IMR-90 (cell line): ENCODE measurements around the gene ANK3. TPM values are rescaled to one million over a fixed set of nuclear protein-coding genes. Genes with fewer than 3 reads are reported as not detected.

Source experiments
- ATAC-seq: fragments of 200-7000 bp; cut with Tn5 transposase; 2 replicates; pipeline ENCODE4 v1.9.1; 2020; ENCODE audit warnings: low read depth, mild to moderate bottlenecking, moderate library complexity
- BruUV-seq: library from RNA; stranded (reverse); fragments of 400-500 nt; replicated peaks from 2 replicates; lab custom pipeline; 2021; lab: Mats Ljungman, UMichigan
- CTCF ChIA-PET: fragments of 300-600 bp; formaldehyde crosslinking; extraction: SDS; loops from one replicate; lab custom pipeline; 2021; ENCODE audit warnings: antibody characterized with exemption; lab: Yijun Ruan, JAX
- POLR2A ChIA-PET: fragments of 300-600 bp; sonication (Branson Sonifier 250); formaldehyde crosslinking; loops from one replicate; lab custom pipeline; 2022; ENCODE audit warnings: antibody characterized with exemption; ENCODE audit not compliant: unreplicated experiment; lab: Charles Lee
- DNase-seq: peaks from one replicate; pipeline ENCODE4 v3.0.0; 2013
- H2AFZ ChIP-seq: replicated peaks from 2 replicates; pipeline ENCODE3; 2013; ENCODE audit warnings: low read length, mild to moderate bottlenecking; ENCODE audit not compliant: poor library complexity
- H2AK5ac ChIP-seq: 2 replicates; pipeline ENCODE4 v1.6.1; 2013; ENCODE audit warnings: low read depth, low read length, inconsistent platforms
- H2AK9ac ChIP-seq: replicated peaks from 2 replicates; pipeline ENCODE3; 2013; ENCODE audit warnings: mild to moderate bottlenecking, low read depth, low read length, moderate library complexity; ENCODE audit not compliant: poor library complexity
- H2BK120ac ChIP-seq: 2 replicates; pipeline ENCODE4 v1.6.1; 2013; ENCODE audit warnings: low read depth, low read length, inconsistent platforms
- H2BK15ac ChIP-seq: 3 replicates; pipeline ENCODE4 v1.6.1; 2013; ENCODE audit warnings: low read depth, low read length, inconsistent platforms
- H2BK20ac ChIP-seq: 2 replicates; pipeline ENCODE4 v1.6.1; 2013; ENCODE audit warnings: low read depth, mild to moderate bottlenecking, inconsistent platforms, low read length, moderate library complexity
- H2BK5ac ChIP-seq: 2 replicates; pipeline ENCODE4 v1.6.1; 2013; ENCODE audit warnings: mild to moderate bottlenecking, low read depth, low read length, inconsistent platforms; ENCODE audit not compliant: poor library complexity, severe bottlenecking
- H3K14ac ChIP-seq: replicated peaks from 2 replicates; pipeline ENCODE4 v1.6.1; 2013; ENCODE audit warnings: low read depth, low read length, inconsistent platforms
- H3K18ac ChIP-seq: 2 replicates; pipeline ENCODE4 v1.6.1; 2013; ENCODE audit warnings: low read depth, low read length, control low read depth
- H3K23ac ChIP-seq: 2 replicates; pipeline ENCODE4 v1.6.1; 2013; ENCODE audit warnings: low read depth, low read length, inconsistent platforms
- H3K27ac ChIP-seq: 2 replicates; pipeline ENCODE4 v1.5.1; 2013; ENCODE audit warnings: mild to moderate bottlenecking, control low read depth, low read length; ENCODE audit not compliant: insufficient read depth
- H3K27me3 ChIP-seq: 2 replicates; pipeline ENCODE4 v1.6.1; 2013; ENCODE audit warnings: low read length; ENCODE audit not compliant: control insufficient read depth, insufficient read depth
- H3K36me3 ChIP-seq: 2 replicates; pipeline ENCODE4 v1.6.1; 2013; ENCODE audit warnings: low read length, mixed read lengths; ENCODE audit not compliant: control insufficient read depth, insufficient read depth
- H3K4ac ChIP-seq: 2 replicates; pipeline ENCODE4 v1.6.1; 2013; ENCODE audit warnings: low read depth, low read length, inconsistent platforms
- H3K4me1 ChIP-seq: 2 replicates; pipeline ENCODE4 v1.6.1; 2013; ENCODE audit warnings: low read length, mixed read lengths; ENCODE audit not compliant: control insufficient read depth, insufficient read depth
- H3K4me2 ChIP-seq: 2 replicates; pipeline ENCODE4 v1.6.1; 2013; ENCODE audit warnings: low read depth, mild to moderate bottlenecking, control low read depth, low read length, moderate library complexity
- H3K4me3 ChIP-seq: 2 replicates; pipeline ENCODE4 v1.5.1; 2013; ENCODE audit warnings: low read depth, mild to moderate bottlenecking, control low read depth, low read length, moderate library complexity; ENCODE audit not compliant: insufficient read depth
- H3K56ac ChIP-seq: 2 replicates; pipeline ENCODE4 v1.6.1; 2013; ENCODE audit warnings: low read length, inconsistent platforms; ENCODE audit not compliant: insufficient read depth; ENCODE audit errors: extremely low read depth
- H3K79me1 ChIP-seq, 2 experiments: 2 replicates each; pipeline ENCODE4 v1.6.1; 2013; ENCODE audit warnings: low read length in 2 of 2, inconsistent platforms in 1 of 2, low read depth in 1 of 2
- H3K9ac ChIP-seq: 2 replicates; pipeline ENCODE4 v1.6.1; 2013; ENCODE audit warnings: low read depth, low read length, control low read depth
- H3K9me1 ChIP-seq: 2 replicates; pipeline ENCODE4 v1.6.1; 2013; ENCODE audit warnings: low read length, inconsistent platforms; ENCODE audit not compliant: insufficient read depth
- H3K9me3 ChIP-seq: 2 replicates; pipeline ENCODE4 v1.6.1; 2013; ENCODE audit warnings: low read length; ENCODE audit not compliant: control insufficient read depth, insufficient read depth
- H4K20me1 ChIP-seq: 2 replicates; pipeline ENCODE4 v1.6.1; 2013; ENCODE audit warnings: low read length, inconsistent platforms; ENCODE audit not compliant: insufficient read depth
- H4K5ac ChIP-seq: 2 replicates; pipeline ENCODE4 v1.6.1; 2013; ENCODE audit warnings: mild to moderate bottlenecking, low read depth, low read length, control low read depth
- H4K8ac ChIP-seq, 2 experiments: 2 replicates each; pipeline ENCODE4 v1.6.1; 2013; ENCODE audit warnings: low read depth in 2 of 2, low read length in 2 of 2, control low read depth in 1 of 2, inconsistent platforms in 1 of 2
- H4K91ac ChIP-seq: 2 replicates; pipeline ENCODE4 v1.6.1; 2013; ENCODE audit warnings: low read depth, low read length, inconsistent platforms; ENCODE audit not compliant: insufficient read depth
- BHLHE40 ChIP-seq: fragments of 150-350 bp; IDR thresholded peaks from 2 replicates; pipeline ENCODE4 v1.6.1; 2016; ENCODE audit warnings: mild to moderate bottlenecking, low read depth, low read length
- CEBPB ChIP-seq: IDR thresholded peaks from 2 replicates; pipeline ENCODE4 v1.6.1; 2012; ENCODE audit warnings: low read depth, low read length, improper control_type of control experiment
- CHD1 ChIP-seq: IDR thresholded peaks from 2 replicates; pipeline ENCODE4 v1.6.1; 2012; ENCODE audit warnings: low read depth, low read length, improper control_type of control experiment
- CTCF ChIP-seq: conservative IDR thresholded peaks from 2 replicates; pipeline ENCODE4 v1.5.1; 2012; ENCODE audit warnings: mild to moderate bottlenecking, low read depth, low read length, improper control_type of control experiment
- ELK1 ChIP-seq: fragments of 150-350 bp; IDR thresholded peaks from 2 replicates; pipeline ENCODE4 v1.6.1; 2016; ENCODE audit warnings: low read depth, mild to moderate bottlenecking, low read length, moderate library complexity, borderline replicate concordance
- FOS ChIP-seq: fragments of 150-350 bp; IDR thresholded peaks from 2 replicates; pipeline ENCODE4 v1.6.1; 2016; ENCODE audit warnings: low read depth, low read length
- MAFK ChIP-seq: IDR thresholded peaks from 2 replicates; pipeline ENCODE4 v1.6.1; 2012; ENCODE audit warnings: low read depth, low read length, improper control_type of control experiment
- MAZ ChIP-seq: IDR thresholded peaks from 2 replicates; pipeline ENCODE4 v1.6.1; 2012; ENCODE audit warnings: low read depth, mild to moderate bottlenecking, low read length, improper control_type of control experiment, moderate library complexity, borderline replicate concordance
- MXI1 ChIP-seq: IDR thresholded peaks from 2 replicates; pipeline ENCODE4 v1.6.1; 2012; ENCODE audit warnings: low read depth, mild to moderate bottlenecking, low read length, moderate library complexity, borderline replicate concordance
- NFE2L2 ChIP-seq: fragments of 150-350 bp; IDR thresholded peaks from 2 replicates; pipeline ENCODE4 v1.6.1; 2016; ENCODE audit warnings: low read depth, mild to moderate bottlenecking, low read length
- POLR2A ChIP-seq: IDR thresholded peaks from 2 replicates; pipeline ENCODE4 v1.6.1; 2012; ENCODE audit warnings: mild to moderate bottlenecking, low read depth, low read length
- RAD21 ChIP-seq: IDR thresholded peaks from 2 replicates; pipeline ENCODE4 v1.6.1; 2012; ENCODE audit warnings: low read length, improper control_type of control experiment
- RCOR1 ChIP-seq: IDR thresholded peaks from 2 replicates; pipeline ENCODE4 v1.6.1; 2012; ENCODE audit warnings: mild to moderate bottlenecking, low read length, improper control_type of control experiment; ENCODE audit not compliant: insufficient replicate concordance
- RFX5 ChIP-seq: IDR thresholded peaks from 2 replicates; pipeline ENCODE4 v1.8.0; 2012; ENCODE audit warnings: low read depth, mild to moderate bottlenecking, low read length, moderate library complexity
- SMC3 ChIP-seq: fragments of 150-350 bp; IDR thresholded peaks from 2 replicates; pipeline ENCODE4 v1.6.1; 2016; ENCODE audit warnings: low read depth, mild to moderate bottlenecking, antibody characterized with exemption, low read length, moderate library complexity
- USF2 ChIP-seq: fragments of 150-350 bp; IDR thresholded peaks from 2 replicates; pipeline ENCODE4 v1.6.1; 2017; ENCODE audit warnings: mild to moderate bottlenecking, antibody characterized with exemption, low read length, low read depth
- WGBS, 2 experiments: methylation state at CpG; one replicate each; pipeline versions ENCODE4 v1.1.5 to v1.1.7; 2013; ENCODE audit warnings: missing lambda C conversion rate in 2 of 2; ENCODE audit not compliant: insufficient read length in 1 of 2; ENCODE audit errors: extremely low coverage in 2 of 2; 5-methylcytosine and 5-hydroxymethylcytosine counted together
- dilution Hi-C: fragments of 300-500 bp; cut with HindIII; formaldehyde crosslinking; loops from one replicate; pipeline ENCODE4 v1.14.3; 2018; ENCODE audit warnings: low sequenced_read_pairs; ENCODE audit not compliant: unreplicated experiment
- in situ Hi-C: fragments of 300-500 bp; cut with MboI; formaldehyde crosslinking; loops from 3 replicates; pipeline ENCODE4 v1.14.3; 2019; ENCODE audit warnings: low sequenced_read_pairs, inconsistent platforms, mixed read lengths
- intact Hi-C: fragments of 100-400 bp; cut with micrococcal nuclease; formaldehyde crosslinking; loops from 2 replicates; pipeline ENCODE4 v1.10.0; 2022
- polyA plus RNA-seq, 3 experiments: library from polyadenylated mRNA; depleted of rRNA; stranded (reverse); fragments of >200 nt; gene quantifications; 2 replicates each; pipeline ENCODE4 v1.2.3, GENCODE V29; 2012; ENCODE audit warnings: low replicate concordance in 1 of 3
- total RNA-seq: library from RNA; depleted of rRNA; stranded (reverse); fragments of >200 nt; gene quantifications from 2 replicates; pipeline ENCODE4 v1.2.3, GENCODE V29; 2012

The ANK3 gene
- total and polyA plus RNA-seq, 2 of the 4 experiments (the other 2 are of a cell fraction) = 0.63 to 1.8 TPM

GRCh38 chr10:60385399-60385738, 4.3 kb downstream of the ANK3 start:
- ATAC-seq = no peak
- intact Hi-C loops = loop anchor here (2.0 kb wide), 1 partner anchor 23 kb away; no protein-coding TSS in a partner anchor
- in situ Hi-C loops = no loop called here
- H3K9me1 ChIP-seq = peaks cover 10% of the 10 kb centered on the region; the same call in 1 of the 2 replicates
- BruUV-seq = no TSS peak
- ChIA-PET POLR2A (no interaction called here), CTCF (interaction anchor here (2.1 kb wide), 1 partner anchor 15 kb away, joined by 6 read pairs; no protein-coding TSS in a partner anchor)
- H2AK9ac ChIP-seq = peak overlapping the region; percentile 18
- peak overlapping the region; percentile 71 for H2BK5ac ChIP-seq
- peak overlapping the region; percentile 96; the same call in 2 of the 3 replicates for H2BK15ac ChIP-seq
- H3K23ac ChIP-seq = peak overlapping the region; percentile 80; the same call in 1 of the 2 replicates
- H3K14ac ChIP-seq = peak overlapping the region; percentile 81
- DNase-seq = no peak
- peak overlapping the region; percentile 96 for H4K91ac ChIP-seq
- peak overlapping the region; percentile 76 to 79 for H4K8ac ChIP-seq
- H3K4me3 ChIP-seq = no peak overlapping the region
- H4K5ac ChIP-seq = peak overlapping the region; percentile 13; the same call in 1 of the 2 replicates
- H2AFZ ChIP-seq = peak overlapping the region; percentile 4
- no peaks in the 10 kb centered on the region for H3K9me3 ChIP-seq
- H2AK5ac ChIP-seq = peak overlapping the region; percentile 87
- peak overlapping the region; percentile 58 for H3K18ac ChIP-seq
- peak overlapping the region; percentile 75; the same call in 1 of the 2 replicates for H3K56ac ChIP-seq
- H3K27me3 ChIP-seq = no peaks in the 10 kb centered on the region
- H2BK20ac ChIP-seq = peak overlapping the region; percentile 99
- H2BK120ac ChIP-seq = peak overlapping the region; percentile 98
- TF ChIP-seq FOS (no peak), BHLHE40 (no peak), MXI1 (no peak), ELK1 (no peak), RAD21 (no peak), SMC3 (no peak), CHD1 (no peak), CTCF (no peak), NFE2L2 (no peak), MAZ (no peak), MAFK (no peak), POLR2A (no peak), RCOR1 (no peak), RFX5 (no peak), USF2 (no peak), CEBPB (no peak)
- H4K20me1 ChIP-seq = no peaks in the 10 kb centered on the region
- H3K36me3 ChIP-seq = no peaks in the 10 kb centered on the region
- dilution Hi-C loops = no loop called here
- peak overlapping the region; percentile 49; the same call in 1 of the 2 replicates for H3K27ac ChIP-seq
- H3K79me1 ChIP-seq = no peaks in the 10 kb centered on the region
- no peak overlapping the region for H3K4me2 ChIP-seq
- peak overlapping the region; percentile 95 for H3K4ac ChIP-seq
- peaks cover 11% of the 10 kb centered on the region for H3K4me1 ChIP-seq
- no peak overlapping the region; the same call in 1 of the 2 replicates for H3K9ac ChIP-seq
- WGBS, 2 experiments = no CpG with 5 or more reads among the region's 1 CpG
